Omental fat pad (tissue), 4 donors: ENCODE results near the gene PRDM5. TPM values are rescaled to one million over a fixed set of nuclear protein-coding genes. Genes with fewer than 3 reads are reported as not detected.

Experiments used
- ATAC-seq: fragments of 150-250 bp; one replicate; pipeline ENCODE4 v1.9.1; 2016; ENCODE audit warnings: mild to moderate bottlenecking, moderate library complexity; ENCODE audit not compliant: low FRiP score
- DNase-seq: peaks from one replicate; pipeline ENCODE4 v3.0.0-alpha.2; 2019; ENCODE audit warnings: low spot score
- CTCF ChIP-seq, 3 donors: fragments of 450-650 bp; IDR thresholded peaks; one replicate each; pipeline ENCODE4 v1.5.1; 2016 to 2017; ENCODE audit warnings: antibody characterized with exemption in 3 of 3, mild to moderate bottlenecking in 3 of 3, moderate library complexity in 2 of 3
- total RNA-seq, 4 donors: library from RNA; depleted of rRNA; stranded (reverse); fragments of >200 nt; gene quantifications; one replicate each; pipeline ENCODE4 v1.1.0, GENCODE V29; 2016

PRDM5 gene
- total RNA-seq, 4 donors from 2014 or later, result 6.0 to 18.8 (median 12.0) TPM

DNA sequence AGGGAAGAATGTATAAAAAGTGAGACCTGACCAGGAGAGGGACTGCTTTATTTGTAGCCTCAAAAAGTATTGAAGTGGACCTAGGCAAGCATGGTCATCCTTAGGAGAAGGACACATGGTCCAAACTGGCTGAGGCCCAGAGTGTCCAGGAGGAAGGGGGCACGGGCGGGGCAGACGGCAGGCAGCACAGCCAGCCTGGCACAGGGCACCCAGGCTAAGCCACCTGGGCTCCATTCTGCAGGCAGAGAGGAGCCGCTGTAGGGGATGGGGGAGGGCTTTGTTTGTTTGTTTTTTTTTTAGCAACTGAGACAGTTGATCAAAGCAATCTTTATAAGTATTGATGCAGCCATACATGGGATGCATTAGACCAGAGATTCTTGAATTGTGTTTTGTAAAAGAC lies 188.6 kb downstream of the PRDM5 start:
- ATAC-seq (no peak), DNase-seq (no peak)
- no peak for TF ChIP-seq CTCF (IDR thresholded peaks at IDR 0.05)

GRCh38 chr4:120733054-120733453 lies 189.5 kb downstream of the PRDM5 start:
- ATAC-seq (no peak), DNase-seq (no peak)
- TF ChIP-seq CTCF (IDR thresholded peaks at IDR 0.05), result no peak

GRCh38 chr4:120731561-120731960 lies 191.0 kb downstream of the PRDM5 start:
- no peak for TF ChIP-seq CTCF (IDR thresholded peaks at IDR 0.05)
- ATAC-seq (no peak), DNase-seq (no peak)

GRCh38 chr4:120730777-120731320 lies 191.7 kb downstream of the PRDM5 start:
- no peak for TF ChIP-seq CTCF (IDR thresholded peaks at IDR 0.05)
- DNase-seq, result no peak
- no peak for ATAC-seq

- ATAC-seq (no peak), DNase-seq (no peak)
- TF ChIP-seq CTCF (IDR thresholded peaks at IDR 0.05), result no peak
These were observed 193.4 kb downstream of the PRDM5 start for GRCh38 chr4:120728892-120729675.

GRCh38 chr4:120725639-120726580 lies 196.6 kb downstream of the PRDM5 start:
- no peak for TF ChIP-seq CTCF (IDR thresholded peaks at IDR 0.05)
- ATAC-seq (no peak), DNase-seq (no peak)
